IPS DF 19.7 (cell line): ENCODE data around the gene ATP7A.

Source experiments
- DNase-seq: peaks from one replicate; pipeline ENCODE4 v3.0.0-alpha.2; 2013; ENCODE audit warnings: low read depth, low spot score

Gene ATP7A

GRCh38 chrX:77945910-77946545, 35.5 kb downstream of the ATP7A start:
- DNase-seq, result no peak

GRCh38 chrX:77946571-77946970, 36.1 kb downstream of the ATP7A start:
- no peak for DNase-seq

- DNase-seq, result no peak
Measured at GRCh38 chrX:77949840-77950239, 39.3 kb downstream of the ATP7A start.

- no peak for DNase-seq
Measured at GRCh38 chrX:77952173-77952572, 41.7 kb downstream of the ATP7A start.

GRCh38 chrX:77953302-77953701, 42.8 kb downstream of the ATP7A start:
- no peak for DNase-seq

GRCh38 chrX:77953708-77954107, 43.2 kb downstream of the ATP7A start:
- DNase-seq, result no peak

GRCh38 chrX:77960567-77960966, 50.1 kb downstream of the ATP7A start:
- DNase-seq, result no peak

- DNase-seq, result no peak
Measured at GRCh38 chrX:77961063-77961462, 50.6 kb downstream of the ATP7A start.

GRCh38 chrX:77962068-77962902, 51.8 kb downstream of the ATP7A start:
- no peak for DNase-seq

- no peak for DNase-seq
Measured at GRCh38 chrX:77966361-77966760, 55.9 kb downstream of the ATP7A start.

GRCh38 chrX:77967631-77968030, 57.1 kb downstream of the ATP7A start:
- DNase-seq, result no peak

GRCh38 chrX:77969538-77969937, 59.0 kb downstream of the ATP7A start, which contains the start of gene PGAM4:
PGAM4 (minus strand) TSS chrX:77969638; CDS start chrX:77969638, 0 bp downstream.
- DNase-seq, result no peak

GRCh38 chrX:77975755-77976154, 65.3 kb downstream of the ATP7A start:
- DNase-seq, result no peak

GRCh38 chrX:77977095-77977494, 66.6 kb downstream of the ATP7A start:
- no peak for DNase-seq

- DNase-seq, result no peak
Measured at GRCh38 chrX:77977518-77977917, 67.0 kb downstream of the ATP7A start.

- no peak for DNase-seq
Measured at GRCh38 chrX:77979870-77980269, 69.4 kb downstream of the ATP7A start.

- no peak for DNase-seq
Measured at GRCh38 chrX:78011846-78012245, 101.4 kb downstream of the ATP7A start.

GRCh38 chrX:78019586-78020483, 109.3 kb downstream of the ATP7A start:
- DNase-seq, result no peak

GRCh38 chrX:78024349-78025059, 114.0 kb downstream of the ATP7A start:
- DNase-seq, result peak; percentile 15

GRCh38 chrX:78027798-78028197, 117.3 kb downstream of the ATP7A start:
- no peak for DNase-seq

GRCh38 chrX:78029663-78030062, 119.2 kb downstream of the ATP7A start:
- no peak for DNase-seq
